Measurements from ENCODE around the gene PNISR.

The PNISR gene

GRCh38 chr6:99424761-99425646 is at the start of gene PNISR:
PNISR (minus strand) TSS chr6:99425308; CDS start chr6:99414659, 10,649 bp downstream.
- H3F3A ChIP-seq (ENCODE audit: insufficient read depth, low read length), result no peaks in the 10 kb centered on the region
- H4K20me1 ChIP-seq (ENCODE audit: insufficient read depth, low read length), result peaks cover 10% of the 10 kb centered on the region
- peaks cover 58% of the 10 kb centered on the region for H3K36me3 ChIP-seq (ENCODE audit: insufficient read depth, low read length)
- peak within 1 kb of the TSS; percentile 98 for H3K4me3 ChIP-seq (ENCODE audit: low read depth, low read length, poor library complexity, severe bottlenecking)
- H2AFZ ChIP-seq (ENCODE audit: low read length), result peak within 1 kb of the TSS; percentile 60; the same call in 1 of the 2 replicates
- peaks cover 53% of the 10 kb centered on the region for H3K79me2 ChIP-seq (ENCODE audit: insufficient read depth, low read length)
- TF ChIP-seq EZH2 (IDR thresholded peaks at IDR 0.05; ENCODE audit: borderline replicate concordance, low read length), result no peak
- TF ChIP-seq CTCF (IDR thresholded peaks at IDR 0.05; ENCODE audit: low read length), result no peak
- peak within 1 kb of the TSS; percentile 95 for H3K4me2 ChIP-seq (ENCODE audit: low read length)
- no peaks in the 10 kb centered on the region for H3K9me2 ChIP-seq (ENCODE audit: low read depth, low read length)
- no peaks in the 10 kb centered on the region for H3K27me3 ChIP-seq (ENCODE audit: insufficient read depth, low read length)
- no peaks in the 10 kb centered on the region for H3K9me3 ChIP-seq (ENCODE audit: low read length)
- H3K4me1 ChIP-seq (ENCODE audit: insufficient read depth, low read length, severe bottlenecking), result peaks cover 60% of the 10 kb centered on the region
- H3K9ac ChIP-seq (ENCODE audit: low read length), result peak within 1 kb of the TSS; percentile 99
- peak within 1 kb of the TSS; percentile 96 for H3K27ac ChIP-seq (ENCODE audit: low read depth, low read length, poor library complexity, severe bottlenecking)

- H3K79me2 ChIP-seq (ENCODE audit: insufficient read depth, low read length), result no peaks in the 10 kb centered on the region
- H2AFZ ChIP-seq (ENCODE audit: low read length), result no peak overlapping the region
- no peak overlapping the region for H3K4me3 ChIP-seq (ENCODE audit: low read depth, low read length, poor library complexity, severe bottlenecking)
- H3K36me3 ChIP-seq (ENCODE audit: insufficient read depth, low read length), result peaks cover 29% of the 10 kb centered on the region
- no peaks in the 10 kb centered on the region for H3F3A ChIP-seq (ENCODE audit: insufficient read depth, low read length)
- H3K9me2 ChIP-seq (ENCODE audit: low read depth, low read length), result no peaks in the 10 kb centered on the region
- no peak for TF ChIP-seq EZH2 (IDR thresholded peaks at IDR 0.05; ENCODE audit: borderline replicate concordance, low read length)
- no peak for TF ChIP-seq CTCF (IDR thresholded peaks at IDR 0.05; ENCODE audit: low read length)
- no peaks in the 10 kb centered on the region for H3K4me1 ChIP-seq (ENCODE audit: insufficient read depth, low read length, severe bottlenecking)
- H4K20me1 ChIP-seq (ENCODE audit: insufficient read depth, low read length), result no peaks in the 10 kb centered on the region
- no peak overlapping the region for H3K27ac ChIP-seq (ENCODE audit: low read depth, low read length, poor library complexity, severe bottlenecking)
- H3K27me3 ChIP-seq (ENCODE audit: insufficient read depth, low read length), result no peaks in the 10 kb centered on the region
- H3K9me3 ChIP-seq (ENCODE audit: low read length), result no peaks in the 10 kb centered on the region
- H3K4me2 ChIP-seq (ENCODE audit: low read length), result no peak overlapping the region
- no peak overlapping the region for H3K9ac ChIP-seq (ENCODE audit: low read length)
Observed at GRCh38 chr6:99473730-99474129, 48.6 kb upstream of the PNISR start.

- no peaks in the 10 kb centered on the region; the same call in 1 of the 2 replicates for H3F3A ChIP-seq (ENCODE audit: insufficient read depth, low read length)
- H3K4me2 ChIP-seq (ENCODE audit: low read length), result no peak overlapping the region
- H3K4me3 ChIP-seq (ENCODE audit: low read depth, low read length, poor library complexity, severe bottlenecking), result no peak overlapping the region
- no peak for TF ChIP-seq CTCF (IDR thresholded peaks at IDR 0.05; ENCODE audit: low read length)
- TF ChIP-seq EZH2 (IDR thresholded peaks at IDR 0.05; ENCODE audit: borderline replicate concordance, low read length), result no peak
- H3K9me3 ChIP-seq (ENCODE audit: low read length), result no peaks in the 10 kb centered on the region
- H3K9ac ChIP-seq (ENCODE audit: low read length), result no peak overlapping the region
- peaks cover 25% of the 10 kb centered on the region for H3K36me3 ChIP-seq (ENCODE audit: insufficient read depth, low read length)
- H2AFZ ChIP-seq (ENCODE audit: low read length), result no peak overlapping the region
- H3K79me2 ChIP-seq (ENCODE audit: insufficient read depth, low read length), result no peaks in the 10 kb centered on the region
- no peaks in the 10 kb centered on the region for H3K27me3 ChIP-seq (ENCODE audit: insufficient read depth, low read length)
- H3K27ac ChIP-seq (ENCODE audit: low read depth, low read length, poor library complexity, severe bottlenecking), result no peak overlapping the region
- no peaks in the 10 kb centered on the region for H3K4me1 ChIP-seq (ENCODE audit: insufficient read depth, low read length, severe bottlenecking)
- no peaks in the 10 kb centered on the region for H3K9me2 ChIP-seq (ENCODE audit: low read depth, low read length)
- no peaks in the 10 kb centered on the region for H4K20me1 ChIP-seq (ENCODE audit: insufficient read depth, low read length)
Observed at GRCh38 chr6:99471638-99472037, 46.5 kb upstream of the PNISR start.

Data from OCI-LY1 (cell line).